ENCODE data around the gene BRICD5.

BRICD5 gene

GRCh38 chr16:2229632-2230250, 19.1 kb upstream of the BRICD5 start:
- Histone ChIP-seq H3K4me1 (ENCODE audit: control insufficient read depth, insufficient read depth, low read length) (no peaks in the 10 kb centered on the region), H3K9me3 (ENCODE audit: control insufficient read depth, insufficient read depth, low read depth, low read length) (no peaks in the 10 kb centered on the region), H3K36me3 (ENCODE audit: control insufficient read depth in 2 of 2, insufficient read depth in 1 of 2, low read length in 2 of 2) (peaks cover 0 to 83% of the 10 kb centered on the region in 2 experiments; a peak in 2 of 3 replicates), H3K4me3 (ENCODE audit: low read depth, low read length) (no peak overlapping the region), H3K27ac (ENCODE audit: extremely low read depth, low read depth, low read length) (no peak overlapping the region)
- ChIA-PET POLR2A (interaction anchor here (0.7 to 1.1 kb wide), 3 partner anchors 80 to 272 kb away, joined by 3 to 5 read pairs (median 3); partner anchors contain the start of gene TEDC2), CTCF (interaction anchor here (0.6 kb wide), 1 partner anchor 15 kb away, joined by 7 read pairs; the partner anchor contains the start of gene PGP)
- TF ChIP-seq ZNF785 (tag by site-specific recombination; IDR thresholded peaks at IDR 0.05) (no peak), ZBTB7A (tag by site-specific recombination; IDR thresholded peaks at IDR 0.05; ENCODE audit: low read depth) (no peak), ZBTB6 (tag by site-specific recombination; IDR thresholded peaks at IDR 0.05) (no peak), ZNF776 (tag by site-specific recombination; IDR thresholded peaks at IDR 0.05; ENCODE audit: borderline replicate concordance) (no peak), TSHZ1 (tag by site-specific recombination; IDR thresholded peaks at IDR 0.05; ENCODE audit: borderline replicate concordance) (no peak)

GRCh38 chr16:2229091-2229490, 18.4 kb upstream of the BRICD5 start:
- no peak overlapping the region for H3K4me3 ChIP-seq (ENCODE audit: low read depth, low read length)
- H3K4me1 ChIP-seq (ENCODE audit: control insufficient read depth, insufficient read depth, low read length): 0 out of 2 replicates have a peak, but pooled peaks cover 2% of the 10 kb centered on the region
- TF ChIP-seq YY2 (tag by site-specific recombination; IDR thresholded peaks at IDR 0.05): no peak
- peaks cover 0 to 76% of the 10 kb centered on the region in 2 experiments; a peak in 2 of 3 replicates for H3K36me3 ChIP-seq (ENCODE audit: control insufficient read depth in 2 of 2, insufficient read depth in 1 of 2, low read length in 2 of 2)
- no peak overlapping the region for H3K27ac ChIP-seq (ENCODE audit: extremely low read depth, low read depth, low read length)
- ChIA-PET CTCF (no interaction called here), POLR2A (no interaction called here)
- no peaks in the 10 kb centered on the region for H3K9me3 ChIP-seq (ENCODE audit: control insufficient read depth, insufficient read depth, low read depth, low read length)

- Histone ChIP-seq H3K27ac (ENCODE audit: extremely low read depth, low read depth, low read length) (0 out of 2 replicates have a peak overlapping the region, but pooled peaks have one; percentile 16), H3K9me3 (ENCODE audit: control insufficient read depth, insufficient read depth, low read depth, low read length) (no peaks in the 10 kb centered on the region), H3K36me3 (ENCODE audit: control insufficient read depth in 2 of 2, insufficient read depth in 1 of 2, low read length in 2 of 2) (peaks cover 0 to 68% of the 10 kb centered on the region in 2 experiments; a peak in 2 of 3 replicates), H3K4me1 (ENCODE audit: control insufficient read depth, insufficient read depth, low read length) (0 out of 2 replicates have a peak, but pooled peaks cover 2% of the 10 kb centered on the region), H3K4me3 (ENCODE audit: low read depth, low read length) (no peak overlapping the region)
- ChIA-PET CTCF (no interaction called here), POLR2A (interaction anchor here (3.9 kb wide), 1 partner anchor 8 kb away, joined by 17 read pairs; the partner anchor contains the start of gene DNASE1L2)
- TF ChIP-seq ZNF768 (tag by site-specific recombination; IDR thresholded peaks at IDR 0.05): no peak
- no peak for TF ChIP-seq ZBTB1 (tag by site-specific recombination; IDR thresholded peaks at IDR 0.05)
- no peak for TF ChIP-seq ZNF16 (tag by site-specific recombination; IDR thresholded peaks at IDR 0.05; ENCODE audit: low read depth)
- TF ChIP-seq YY2 (tag by site-specific recombination; IDR thresholded peaks at IDR 0.05): no peak
- no peak for TF ChIP-seq TCF7L2 (IDR thresholded peaks at IDR 0.05; ENCODE audit: borderline replicate concordance, low read depth, low read length)
- TF ChIP-seq SALL2 (tag by site-specific recombination; IDR thresholded peaks at IDR 0.05; ENCODE audit: borderline replicate concordance): no peak
- no peak for TF ChIP-seq KLF7 (tag by site-specific recombination; IDR thresholded peaks at IDR 0.05; ENCODE audit: borderline replicate concordance)
- TF ChIP-seq ZNF513 (tag by site-specific recombination; IDR thresholded peaks at IDR 0.05): no peak
Observed at GRCh38 chr16:2228161-2228824, 17.6 kb upstream of the BRICD5 start.
